Large intestine (tissue), 3 donors: Measurements from ENCODE around the gene ACTG2. TPM values are rescaled to one million over a fixed set of nuclear protein-coding genes. Genes with fewer than 3 reads are reported as not detected.

ENCODE experiments used
- DNase-seq, 2 donors: peaks; one replicate each; pipeline versions ENCODE4 v3.0.0 to v3.0.0-alpha.2; 2013
- H3K27ac ChIP-seq: one replicate; pipeline ENCODE4 v1.5.1; 2013; ENCODE audit warnings: low read length
- H3K27me3 ChIP-seq: 2 replicates; pipeline ENCODE4 v1.6.1; 2013; ENCODE audit warnings: low read length; ENCODE audit not compliant: control insufficient read depth, insufficient read depth
- H3K36me3 ChIP-seq: 2 replicates; pipeline ENCODE4 v1.6.1; 2013; ENCODE audit warnings: low read length; ENCODE audit not compliant: control insufficient read depth, insufficient read depth
- H3K4me1 ChIP-seq: one replicate; pipeline ENCODE4 v1.6.1; 2013; ENCODE audit warnings: low read length; ENCODE audit not compliant: control insufficient read depth, insufficient read depth
- H3K4me3 ChIP-seq: one replicate; pipeline ENCODE4 v1.5.1; 2013; ENCODE audit warnings: low read length
- H3K9me3 ChIP-seq: one replicate; pipeline ENCODE4 v1.6.1; 2013; ENCODE audit warnings: mild to moderate bottlenecking, low read depth, low read length, moderate library complexity; ENCODE audit not compliant: control insufficient read depth
- WGBS: methylation state at CpG from one replicate; pipeline ENCODE4 v1.1.5; 2013; ENCODE audit warnings: low lambda C conversion rate; ENCODE audit not compliant: insufficient coverage; 5-methylcytosine and 5-hydroxymethylcytosine counted together
- polyA plus RNA-seq: library from polyadenylated mRNA; unstranded; fragments of 120-200 nt; gene quantifications from one replicate; pipeline ENCODE4 v1.2.1, GENCODE V29; 2013

The ACTG2 gene
- polyA plus RNA-seq, 1 donor, result 913 TPM

DNA sequence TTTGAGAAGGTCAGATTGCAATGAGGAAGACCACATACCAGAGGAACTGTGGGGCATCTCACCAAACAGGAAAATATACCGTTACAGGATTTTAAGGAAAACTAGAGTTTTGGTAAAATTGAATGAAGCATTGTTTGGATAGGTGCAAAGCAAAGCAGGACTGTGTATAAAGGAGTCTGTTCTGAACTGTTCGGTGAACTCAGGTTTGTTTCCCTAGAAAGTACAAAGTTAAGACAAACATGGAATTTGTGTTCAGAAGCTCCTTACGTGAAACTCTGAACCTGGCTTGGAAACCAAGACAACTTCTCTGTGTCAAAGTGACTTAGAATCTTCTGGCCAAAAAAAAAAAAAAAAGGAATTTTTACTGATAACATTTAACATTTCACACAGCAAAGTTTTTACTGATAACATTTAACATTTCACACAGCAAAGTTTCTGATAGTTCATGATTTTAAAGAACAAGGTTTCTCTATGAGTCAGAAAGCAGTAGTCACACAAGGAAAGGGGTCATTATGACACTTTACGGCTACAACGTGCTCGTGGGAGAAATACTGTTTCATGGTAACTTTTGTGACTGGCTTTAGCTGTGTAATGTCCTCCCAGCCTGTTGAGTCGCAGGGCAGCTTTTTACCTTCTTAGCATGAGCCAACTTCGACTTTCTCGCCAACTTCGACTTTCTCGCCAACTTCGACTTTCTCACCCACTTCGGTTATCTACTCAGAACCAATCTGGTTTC lies 70.7 kb downstream of the ACTG2 start:
- Histone ChIP-seq H3K4me1 (no peaks in the 10 kb centered on the region), H3K4me3 (no peak overlapping the region), H3K9me3 (peaks cover 3% of the 10 kb centered on the region), H3K27ac (no peak overlapping the region), H3K36me3 (peaks cover 9% of the 10 kb centered on the region), H3K27me3 (no peaks in the 10 kb centered on the region)
- WGBS, result 100% methylated on average over 1 of the region's 13 CpGs
- DNase-seq, result no peak

DNA sequence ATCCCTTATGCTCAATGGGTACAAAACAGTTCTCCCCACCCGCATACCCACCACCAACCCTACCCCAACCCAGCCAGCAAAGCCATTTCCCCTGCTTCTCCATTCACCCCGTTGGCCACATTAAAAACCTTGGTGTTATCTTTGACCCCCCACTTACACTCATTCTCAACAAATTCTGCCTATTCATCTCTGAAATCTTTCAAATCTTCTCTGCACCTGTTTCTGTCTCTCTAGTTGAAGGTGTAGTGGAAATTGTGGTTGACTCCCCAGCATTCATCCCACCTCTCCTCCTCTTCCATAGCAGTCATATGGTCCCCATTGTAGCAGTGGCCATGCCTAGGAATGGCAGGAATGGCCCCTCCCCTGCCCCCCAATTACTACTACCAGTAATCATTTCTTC lies 71.4 kb downstream of the ACTG2 start:
- Histone ChIP-seq H3K36me3 (peaks cover 3% of the 10 kb centered on the region), H3K27me3 (no peaks in the 10 kb centered on the region), H3K9me3 (peaks cover 3% of the 10 kb centered on the region), H3K4me1 (no peaks in the 10 kb centered on the region), H3K4me3 (no peak overlapping the region), H3K27ac (no peak overlapping the region)
- no CpG with 5 or more reads among the region's 2 CpGs for WGBS
- no peak for DNase-seq

DNA sequence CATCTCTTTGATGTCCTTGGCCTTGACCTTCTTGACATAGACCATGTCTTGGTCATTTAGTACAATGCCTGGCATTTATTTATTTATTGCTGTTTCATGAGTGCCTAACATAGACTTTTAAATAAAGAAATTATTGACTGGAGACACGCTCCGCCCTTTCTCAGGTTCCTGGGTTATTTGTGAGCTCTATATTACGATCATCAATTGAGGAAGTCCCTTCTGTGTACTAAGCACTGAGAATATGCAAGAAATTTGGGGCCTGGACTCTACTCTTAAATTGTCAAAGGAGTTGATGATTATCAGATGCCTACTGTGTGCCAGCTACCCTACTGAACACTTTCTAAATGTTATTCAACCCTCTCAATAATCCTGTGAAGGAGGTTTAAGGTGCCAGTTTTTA lies 72.2 kb downstream of the ACTG2 start:
- H3K9me3 ChIP-seq, result peaks cover 3% of the 10 kb centered on the region
- no CpG with 5 or more reads among the region's 3 CpGs for WGBS
- H3K27me3 ChIP-seq, result no peaks in the 10 kb centered on the region
- DNase-seq, result no peak
- no peaks in the 10 kb centered on the region for H3K36me3 ChIP-seq
- no peaks in the 10 kb centered on the region for H3K4me1 ChIP-seq
- H3K4me3 ChIP-seq, result no peak overlapping the region
- no peak overlapping the region for H3K27ac ChIP-seq

DNA sequence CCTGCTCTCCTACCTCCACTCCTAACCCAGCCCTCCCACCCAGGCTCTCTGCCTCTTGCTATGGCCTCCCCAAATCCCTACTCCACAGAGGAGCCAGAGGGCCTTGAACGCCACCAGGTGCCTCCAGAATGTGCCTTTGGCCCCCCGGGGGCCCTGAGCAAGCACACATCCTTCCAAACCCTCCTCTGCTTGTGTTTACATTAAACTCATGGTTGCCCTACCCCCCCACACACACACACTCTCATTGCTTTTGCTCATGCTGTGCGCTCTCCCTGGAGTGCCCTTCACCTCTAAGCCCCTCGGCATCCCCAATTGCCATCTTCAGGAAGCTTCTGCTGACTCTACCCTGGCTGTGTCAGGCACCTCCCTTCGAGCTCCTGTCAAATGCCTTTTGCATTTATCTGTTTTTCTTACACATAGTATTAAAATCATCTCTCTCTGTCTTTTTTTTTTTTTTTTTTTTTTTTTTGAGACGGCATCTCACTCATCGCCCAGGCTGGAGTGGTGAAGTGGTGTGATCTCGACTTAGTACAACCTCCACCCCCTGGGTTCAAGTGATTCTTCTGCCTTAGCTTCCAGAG lies 75.6 kb downstream of the ACTG2 start:
- Histone ChIP-seq H3K4me1 (no peaks in the 10 kb centered on the region), H3K27ac (no peak overlapping the region), H3K36me3 (no peaks in the 10 kb centered on the region), H3K27me3 (no peaks in the 10 kb centered on the region), H3K9me3 (no peaks in the 10 kb centered on the region), H3K4me3 (no peak overlapping the region)
- WGBS, result 67% methylated on average over 1 of the region's 8 CpGs
- no peak for DNase-seq

DNA sequence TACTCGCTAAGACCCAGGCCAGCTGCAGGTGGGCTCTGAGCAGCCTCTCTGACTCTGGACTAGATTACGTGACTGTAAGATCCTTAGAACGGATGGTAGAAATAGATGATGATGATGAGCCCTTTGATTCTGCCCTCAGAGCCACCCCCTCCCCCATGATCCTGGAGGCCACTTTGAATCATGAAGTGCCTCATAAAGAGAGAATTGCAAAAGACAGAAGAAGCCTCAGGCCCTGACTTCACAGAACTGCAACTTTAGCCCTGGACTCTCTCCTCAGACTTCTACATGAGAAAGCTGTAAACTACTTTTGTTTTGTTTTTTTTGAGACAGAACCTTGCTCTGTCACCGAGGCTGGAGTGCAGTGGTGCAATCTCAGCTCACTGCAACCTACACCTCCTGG lies 76.5 kb downstream of the ACTG2 start:
- Histone ChIP-seq H3K4me3 (no peak overlapping the region), H3K27me3 (no peaks in the 10 kb centered on the region), H3K4me1 (no peaks in the 10 kb centered on the region), H3K36me3 (no peaks in the 10 kb centered on the region), H3K9me3 (no peaks in the 10 kb centered on the region), H3K27ac (no peak overlapping the region)
- no CpG with 5 or more reads among the region's 4 CpGs for WGBS
- DNase-seq, result no peak

Other genes with a start within 250 kb of the ACTG2 start
- gene TPRKB, start 155.7 kb upstream of the ACTG2 start, polyA plus RNA-seq, result 58.4 TPM
- gene DUSP11, start 112.9 kb upstream of the ACTG2 start, polyA plus RNA-seq, result 29.1 TPM
- not detected for gene C2orf78, start 108.8 kb upstream of the ACTG2 start, polyA plus RNA-seq
- gene STAMBP, start 64.0 kb upstream of the ACTG2 start, polyA plus RNA-seq, result 44.6 TPM
- 51.9 TPM for gene DGUOK, start 33.9 kb downstream of the ACTG2 start, polyA plus RNA-seq
- 18.1 TPM for gene TET3, start 91.9 kb downstream of the ACTG2 start, polyA plus RNA-seq